HG03354 (cell line): ENCODE data around the gene OPRD1.
"Not testable (repeated sequence)": the region's sequence is repeated elsewhere in the genome, so short reads cannot be mapped to it uniquely, and the experiment has no call there.

Experiments used
- ATAC-seq: cut with Tn5 transposase; IDR thresholded peaks from one replicate; pipeline ENCODE4 v1.9.1; 2021; ENCODE audit warnings: mild to moderate bottlenecking; ENCODE audit not compliant: unreplicated experiment, poor library complexity, severe bottlenecking

Gene OPRD1

DNA sequence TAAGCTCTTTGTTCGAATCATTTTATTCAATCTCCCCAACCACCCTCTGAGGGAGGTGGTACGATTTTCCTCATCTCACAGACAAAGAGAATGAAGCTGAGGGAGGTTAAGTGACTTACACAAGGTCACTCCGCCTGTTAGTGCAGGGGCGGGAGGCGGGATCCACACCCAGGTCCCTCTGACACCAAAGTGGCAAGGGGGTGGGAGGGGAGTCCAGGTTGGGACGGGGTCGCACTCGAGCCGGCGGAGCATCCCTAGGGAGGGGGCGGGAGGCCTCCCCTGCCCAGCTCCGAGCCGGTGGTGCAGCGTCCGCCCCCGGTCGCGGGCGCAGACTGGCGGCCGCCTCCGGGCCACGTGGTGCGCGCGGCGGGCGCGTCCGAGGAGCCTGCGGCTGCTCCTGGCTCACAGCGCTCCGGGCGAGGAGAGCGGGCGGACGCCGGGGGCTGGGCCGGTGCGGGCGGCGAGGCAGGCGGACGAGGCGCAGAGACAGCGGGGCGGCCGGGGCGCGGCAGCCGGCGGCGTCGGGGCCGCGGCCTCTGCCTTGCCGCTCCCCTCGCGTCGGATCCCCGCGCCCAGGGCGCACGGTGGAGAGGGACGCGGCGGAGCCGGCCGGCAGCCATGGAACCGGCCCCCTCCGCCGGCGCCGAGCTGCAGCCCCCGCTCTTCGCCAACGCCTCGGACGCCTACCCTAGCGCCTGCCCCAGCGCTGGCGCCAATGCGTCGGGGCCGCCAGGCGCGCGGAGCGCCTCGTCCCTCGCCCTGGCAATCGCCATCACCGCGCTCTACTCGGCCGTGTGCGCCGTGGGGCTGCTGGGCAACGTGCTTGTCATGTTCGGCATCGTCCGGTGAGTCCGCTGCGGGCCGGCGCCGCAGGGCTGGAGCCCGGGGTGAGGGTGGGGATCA lies at the start of gene OPRD1:
OPRD1 (plus strand) TSS at position 405 of the 903 bp plus-strand sequence; CDS start at position 619, 214 bp downstream.
- no peak for ATAC-seq

DNA sequence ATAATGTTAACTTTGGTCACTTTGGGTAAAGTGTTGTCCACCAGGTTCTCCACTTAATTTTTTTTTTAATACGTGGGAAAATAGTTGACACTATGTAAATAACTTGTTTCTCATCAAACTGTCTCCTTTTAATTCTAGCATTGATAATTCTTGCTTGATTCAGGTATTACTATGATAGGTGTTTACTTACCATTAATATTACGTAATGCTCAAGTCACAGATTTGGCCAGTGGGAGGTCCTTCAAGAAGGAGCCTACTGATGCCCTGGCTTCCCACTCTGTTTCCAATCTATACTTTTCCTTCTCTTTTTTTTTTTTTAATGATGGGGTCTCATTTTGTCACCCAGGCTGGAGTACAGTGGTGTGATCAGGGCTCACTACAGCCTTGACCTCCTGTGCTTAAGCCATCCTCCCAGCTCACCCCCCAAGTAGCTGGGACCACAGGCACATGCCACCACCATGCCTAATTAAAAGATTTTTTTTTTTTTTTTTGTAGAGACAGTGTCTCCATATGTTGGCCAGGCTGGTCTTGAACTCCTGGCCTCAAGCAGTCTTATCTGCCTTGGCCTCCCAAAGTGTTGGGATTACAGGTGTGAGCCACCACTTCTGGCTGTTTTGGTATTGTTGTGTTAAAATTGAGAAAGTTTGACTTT lies 45.3 kb upstream of the OPRD1 start:
- no peak for ATAC-seq

DNA sequence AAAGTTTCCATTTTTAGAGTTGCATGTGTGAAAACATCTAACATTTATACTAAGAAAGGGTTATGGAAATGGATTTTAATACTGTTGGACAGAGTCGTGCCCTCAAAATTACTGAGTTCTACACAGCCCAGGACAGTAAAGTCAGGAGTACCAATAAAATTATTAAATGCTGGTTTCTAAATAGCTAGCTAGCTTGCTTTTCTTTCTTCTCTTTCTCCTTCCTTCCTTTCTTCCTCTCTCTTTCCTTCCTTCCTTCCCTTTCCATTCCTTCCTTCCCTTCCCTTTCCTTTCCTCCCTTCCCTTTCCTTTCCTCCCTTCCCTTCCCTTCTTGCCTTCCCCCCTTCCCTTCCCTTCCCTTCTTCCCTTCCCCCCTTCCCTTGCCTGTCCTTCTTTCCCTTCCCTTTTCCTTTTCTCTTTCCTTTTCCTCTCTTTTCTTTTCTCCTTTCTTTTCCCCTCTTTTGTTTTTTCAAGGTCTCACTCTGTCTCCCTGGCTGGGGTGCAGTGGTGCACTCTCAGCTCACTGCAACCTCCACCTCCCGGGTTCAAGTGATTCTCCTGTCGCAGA lies 41.3 kb upstream of the OPRD1 start:
- ATAC-seq: no peak

DNA sequence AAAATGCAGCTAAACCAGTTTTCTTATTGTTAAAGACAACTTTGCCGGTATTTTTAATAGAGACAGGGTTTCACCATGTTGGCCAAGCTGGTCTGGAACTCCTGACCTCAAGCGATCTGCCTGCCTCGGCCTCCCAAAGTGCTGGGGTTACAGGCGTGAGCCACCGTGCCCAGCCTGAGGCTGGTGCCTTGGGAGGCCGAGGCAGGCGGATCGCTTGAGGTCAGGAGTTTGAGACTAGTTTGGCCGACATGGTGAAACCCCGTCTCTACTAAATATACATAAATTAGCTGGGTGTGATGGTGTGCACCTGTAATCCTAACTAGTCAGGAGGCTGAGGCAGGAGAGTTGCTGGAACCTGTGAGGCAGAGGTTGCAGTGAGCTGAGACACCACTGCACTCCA lies 40.0 kb upstream of the OPRD1 start:
- not testable (repeated sequence) for ATAC-seq

DNA sequence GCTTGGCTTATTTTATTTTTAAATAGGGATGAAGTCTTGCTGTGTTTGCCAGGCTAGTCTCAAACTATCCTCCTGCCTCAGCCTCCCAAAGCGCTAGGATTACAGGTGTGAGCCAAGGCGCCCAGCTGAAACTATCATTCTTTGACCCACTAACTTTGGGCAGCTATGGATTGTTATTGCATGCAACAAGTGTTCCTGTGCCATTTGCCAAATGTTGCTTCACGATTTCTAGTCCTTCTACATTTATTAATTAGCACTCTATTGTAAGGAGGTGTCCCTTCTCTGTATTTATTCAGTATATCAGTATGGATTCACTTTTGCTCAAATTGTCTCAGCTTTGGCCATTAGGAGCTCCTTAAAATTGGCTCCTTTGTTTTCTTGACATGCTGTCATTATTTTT lies 38.9 kb upstream of the OPRD1 start:
- ATAC-seq: no peak

DNA sequence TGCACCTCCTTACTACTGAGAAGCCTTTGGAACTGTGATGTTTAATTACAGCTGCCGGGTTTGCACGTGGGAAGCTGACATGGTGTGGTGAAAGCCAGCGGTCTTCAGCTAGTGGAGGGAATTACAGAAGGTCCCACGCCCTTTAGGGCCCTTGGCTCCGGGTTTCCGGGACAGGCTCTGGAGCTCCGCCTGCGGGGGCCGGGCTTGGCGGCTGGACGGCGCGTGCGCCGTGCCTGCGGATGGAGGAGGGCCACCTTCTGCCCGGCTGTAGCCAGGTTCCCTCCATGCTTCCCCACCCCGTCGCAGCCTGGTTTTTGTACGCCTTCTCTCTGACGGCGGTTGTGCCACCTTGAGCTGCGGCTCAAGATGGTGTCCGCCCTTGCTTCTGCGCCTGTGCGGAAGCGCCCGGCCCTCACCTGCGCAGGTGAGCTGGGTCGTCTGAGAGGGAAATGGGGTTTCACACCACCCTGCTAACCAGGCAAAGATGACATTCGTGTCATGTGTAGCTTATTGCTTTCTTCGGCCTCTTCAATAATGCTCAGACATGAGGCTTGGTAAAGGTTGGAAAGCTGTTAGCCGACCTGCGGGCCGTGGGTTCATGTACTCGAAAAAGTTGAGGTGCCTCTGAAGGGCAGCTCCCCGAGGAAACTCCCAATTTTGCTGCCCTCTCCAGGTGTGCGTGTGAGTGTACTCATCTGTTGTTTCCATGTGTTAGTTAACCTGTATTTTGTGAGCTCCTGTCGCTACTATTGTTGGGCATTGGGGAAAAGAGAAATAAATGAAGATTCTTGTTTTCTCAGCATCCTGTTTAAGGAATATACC lies 36.6 kb upstream of the OPRD1 start:
- no peak for ATAC-seq

DNA sequence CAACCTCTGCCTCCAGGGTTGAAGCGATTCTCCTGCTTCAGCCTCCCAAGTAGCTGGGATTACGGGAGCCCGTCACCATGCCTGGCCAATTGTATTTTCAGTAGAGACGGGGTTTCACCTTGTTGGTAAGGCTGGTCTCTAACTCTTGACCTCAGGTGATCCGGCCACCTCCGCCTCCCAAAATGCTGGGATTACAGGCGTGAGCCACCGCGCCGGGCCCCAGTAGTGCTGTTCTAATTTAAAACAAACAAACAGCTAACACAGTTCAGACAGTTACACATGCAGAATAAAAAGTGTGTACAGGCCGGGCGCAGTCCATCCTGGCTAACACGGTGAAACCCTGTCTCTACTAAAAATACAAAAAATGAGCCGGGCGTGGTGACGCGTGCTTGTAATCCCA lies 35.6 kb upstream of the OPRD1 start:
- ATAC-seq: no peak

DNA sequence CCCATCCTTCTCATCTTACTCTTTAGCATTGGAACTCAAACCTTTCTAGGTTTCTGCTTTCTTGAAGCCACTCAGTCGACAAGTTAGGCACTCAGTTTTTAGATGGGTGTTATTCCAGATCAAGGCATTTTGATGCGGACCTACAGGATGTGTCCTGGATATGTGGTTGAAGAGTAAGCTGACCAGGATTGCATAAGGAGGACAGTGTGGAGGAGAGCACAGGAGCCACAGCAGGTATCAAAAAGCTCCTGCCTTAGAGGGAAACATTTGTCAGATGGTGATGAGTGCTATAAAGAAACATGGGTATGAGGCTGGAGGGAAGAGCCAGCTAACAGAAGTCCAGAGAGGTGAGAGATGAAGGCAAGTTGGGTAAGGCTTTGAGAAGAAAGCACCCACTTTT lies 33.9 kb upstream of the OPRD1 start:
- ATAC-seq: no peak

DNA sequence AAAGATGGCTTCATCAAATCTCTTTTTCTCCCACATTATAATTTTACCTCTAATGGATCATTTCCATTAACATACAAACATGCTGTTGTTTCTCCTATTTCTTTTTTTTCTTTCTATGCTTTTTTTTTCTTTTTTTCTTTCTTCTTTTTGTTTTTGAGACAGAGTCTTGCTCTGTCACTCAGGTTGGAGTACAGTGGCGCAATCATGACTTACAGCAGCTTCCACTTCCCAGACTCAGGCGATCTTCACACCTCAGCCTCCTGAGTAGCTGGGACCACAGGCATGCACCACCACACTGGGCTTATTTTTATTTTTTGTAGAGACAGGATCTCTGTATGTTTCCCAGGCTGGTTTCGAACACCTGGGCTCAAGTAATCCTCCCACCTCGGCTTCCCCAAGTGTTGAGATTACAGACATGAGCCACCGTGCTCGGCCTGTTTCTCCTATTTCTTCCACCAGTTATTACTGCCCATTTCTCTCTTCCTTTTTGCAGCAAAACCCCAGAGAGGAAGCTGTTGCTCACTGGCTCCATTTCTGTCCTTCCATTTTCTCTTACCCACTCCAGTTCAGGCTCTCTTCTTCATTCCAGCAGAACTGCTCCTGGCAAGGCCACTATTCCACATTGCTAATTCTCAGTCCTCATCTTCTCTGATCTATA lies 32.1 kb upstream of the OPRD1 start:
- ATAC-seq: no peak

DNA sequence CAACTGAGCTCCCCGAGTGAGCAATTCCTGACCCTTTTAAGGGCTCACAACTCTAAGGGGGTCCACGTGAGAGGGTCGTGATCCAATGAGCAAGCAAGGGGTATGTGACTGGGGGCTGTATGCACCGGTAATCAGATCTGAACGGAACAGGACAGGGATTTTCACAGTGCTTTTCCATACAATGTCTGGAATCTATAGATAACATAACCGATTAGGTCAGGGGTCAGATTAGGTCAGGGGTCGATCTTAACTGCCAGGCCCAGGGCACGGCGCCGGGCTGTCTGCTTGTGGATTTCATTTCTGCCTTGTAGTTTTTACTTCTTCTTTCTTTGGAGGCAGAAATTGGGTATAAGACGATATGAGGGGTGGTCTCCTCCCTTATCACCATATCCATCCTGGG lies 30.7 kb upstream of the OPRD1 start:
- no peak for ATAC-seq

DNA sequence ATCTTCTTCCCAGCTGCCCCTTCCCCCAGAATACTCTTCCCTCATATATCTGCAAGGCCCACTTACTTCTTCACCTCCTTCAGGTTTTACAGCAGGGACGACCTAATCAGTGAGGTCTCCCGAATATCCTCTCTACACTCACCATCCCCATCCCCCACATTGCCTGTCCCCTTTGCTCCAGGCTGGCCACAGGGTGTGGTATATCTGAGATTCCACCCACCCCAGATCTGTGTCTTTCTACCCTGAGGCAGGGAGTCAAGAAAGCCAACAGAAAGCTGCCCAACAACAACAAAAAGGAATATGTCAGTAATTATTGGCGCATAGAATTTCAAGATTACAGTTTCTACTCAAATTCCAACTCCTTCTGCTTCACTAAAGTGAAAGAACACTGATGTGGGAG lies 30.0 kb upstream of the OPRD1 start:
- no peak for ATAC-seq

DNA sequence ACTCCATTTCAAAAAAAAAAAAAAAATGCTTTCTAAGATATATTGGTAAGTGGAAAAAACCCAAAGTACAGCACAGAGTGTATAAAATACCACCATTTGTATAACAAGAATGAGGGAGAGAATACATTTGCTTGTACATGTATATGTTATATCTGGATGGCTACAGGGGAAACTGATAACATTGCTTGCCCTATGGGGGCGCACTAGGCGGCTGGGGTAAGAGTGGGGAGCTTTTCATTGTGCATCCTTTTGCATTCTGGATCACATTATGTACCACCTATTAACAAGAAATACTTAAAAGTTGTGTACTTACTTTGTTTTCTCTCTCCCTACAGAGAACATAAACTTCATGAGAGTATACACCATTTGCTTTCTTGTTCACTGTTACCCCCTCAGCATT lies 28.6 kb upstream of the OPRD1 start:
- ATAC-seq: no peak

DNA sequence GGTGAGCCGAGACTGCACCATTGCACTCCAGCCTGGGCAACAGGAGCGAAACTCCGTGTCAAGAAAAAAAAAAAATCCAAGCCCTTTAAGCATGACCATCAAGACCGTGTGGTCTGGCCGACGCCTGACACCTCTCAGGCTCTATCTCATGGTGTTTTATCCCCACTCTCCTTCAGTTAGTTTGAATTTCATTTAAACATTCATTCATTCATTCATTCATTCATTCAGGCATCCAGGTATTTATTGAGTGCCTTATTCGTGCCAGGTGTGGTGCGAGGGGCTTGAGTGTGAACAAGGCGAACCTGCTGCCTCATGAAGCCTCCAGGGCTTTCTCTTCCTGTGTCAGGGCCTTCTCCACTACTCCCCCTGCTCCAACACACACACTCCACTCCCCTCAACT lies 22.6 kb upstream of the OPRD1 start:
- no peak for ATAC-seq

DNA sequence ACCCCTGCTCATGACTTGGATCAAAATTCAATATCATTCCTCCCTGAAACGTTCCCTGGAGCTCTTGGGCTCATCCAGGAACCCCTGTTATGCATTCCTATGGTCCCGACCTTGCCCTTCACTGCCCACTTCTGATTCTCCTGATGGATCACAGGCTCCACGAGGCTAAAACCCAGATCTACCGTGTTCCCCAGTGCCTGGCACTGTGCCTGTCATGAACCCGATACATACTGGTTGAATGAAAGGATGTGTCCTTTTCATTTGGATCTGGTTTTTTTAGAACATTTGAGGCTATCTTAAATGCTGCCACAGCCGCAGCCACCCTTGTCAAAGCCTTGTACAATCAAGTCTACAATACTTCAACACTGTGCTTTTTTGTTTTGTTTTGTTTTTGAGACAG lies 22.2 kb upstream of the OPRD1 start:
- ATAC-seq: no peak

DNA sequence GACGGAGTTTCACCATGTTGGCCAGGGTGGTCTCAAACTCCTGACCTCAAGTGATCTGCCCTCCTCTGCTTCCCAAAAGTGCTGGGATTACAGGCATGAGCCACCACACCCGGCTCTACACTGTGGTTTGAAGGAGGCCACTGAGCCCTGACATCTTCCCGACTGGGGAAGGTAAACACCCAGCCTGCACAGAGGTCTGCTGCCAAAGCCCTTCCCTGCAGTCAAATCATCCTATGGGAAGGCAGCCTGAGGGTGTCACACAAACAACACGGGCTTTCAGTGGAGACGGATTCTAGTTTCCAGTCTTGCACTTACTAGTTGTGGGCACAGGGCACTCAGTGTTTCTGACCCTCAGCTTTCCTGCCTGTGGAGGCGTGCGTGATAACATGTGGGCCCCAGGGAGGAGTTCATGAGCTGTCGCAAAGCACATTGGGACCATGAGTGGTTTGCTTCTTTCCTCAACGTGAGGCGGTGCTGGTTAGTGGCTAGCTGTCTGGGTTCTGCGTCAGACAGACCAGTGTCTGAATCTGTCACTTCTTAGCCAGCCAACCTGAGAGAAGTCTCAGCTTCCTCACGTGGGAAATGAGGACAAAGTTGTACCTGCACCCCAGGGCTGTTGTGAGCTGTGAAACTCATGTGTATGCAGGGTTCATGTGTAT lies 21.5 kb upstream of the OPRD1 start:
- no peak for ATAC-seq

DNA sequence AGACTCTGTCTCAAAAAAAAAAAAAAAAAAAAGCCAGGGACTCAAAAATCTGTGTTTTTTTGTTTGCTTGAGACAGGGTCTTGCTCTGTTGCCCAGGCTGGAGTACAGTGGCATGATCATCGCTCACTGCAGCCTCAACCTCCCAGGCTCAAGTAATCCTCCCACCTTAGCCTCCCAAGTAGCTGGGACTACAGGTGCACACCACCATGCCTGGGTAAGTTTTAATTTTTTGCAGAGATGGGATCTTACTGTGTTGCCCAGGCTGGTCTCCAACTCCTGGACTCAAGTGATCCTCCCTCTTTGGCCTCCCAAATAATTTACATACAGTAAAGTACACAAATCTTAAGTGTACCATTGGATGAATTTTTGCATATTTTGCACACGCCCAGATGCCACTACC lies 20.0 kb upstream of the OPRD1 start:
- not testable (repeated sequence) for ATAC-seq

DNA sequence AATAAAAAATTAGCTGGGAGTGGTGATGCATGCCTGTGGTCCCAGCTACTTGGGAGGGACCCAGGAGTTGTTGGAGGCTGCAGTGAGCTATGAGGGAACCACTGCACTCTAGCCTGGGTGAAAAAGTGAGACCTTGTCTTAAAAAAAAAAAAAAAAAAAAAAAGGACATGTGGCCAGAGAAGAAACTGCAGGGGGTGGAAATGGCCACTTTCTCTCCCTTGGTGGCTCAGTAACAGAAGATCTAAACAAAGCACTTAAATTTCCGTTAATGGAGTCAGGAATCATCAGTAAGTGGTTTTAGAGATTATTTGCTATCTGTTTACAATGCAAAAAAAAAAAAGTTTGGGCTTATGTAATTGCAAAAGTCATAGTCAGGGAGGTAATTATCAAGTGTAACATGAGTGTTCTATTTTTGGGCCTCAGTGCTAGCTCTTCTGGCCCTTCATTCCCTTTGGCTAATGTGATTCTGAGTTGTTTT lies 19.3 kb upstream of the OPRD1 start:
- ATAC-seq: no peak

DNA sequence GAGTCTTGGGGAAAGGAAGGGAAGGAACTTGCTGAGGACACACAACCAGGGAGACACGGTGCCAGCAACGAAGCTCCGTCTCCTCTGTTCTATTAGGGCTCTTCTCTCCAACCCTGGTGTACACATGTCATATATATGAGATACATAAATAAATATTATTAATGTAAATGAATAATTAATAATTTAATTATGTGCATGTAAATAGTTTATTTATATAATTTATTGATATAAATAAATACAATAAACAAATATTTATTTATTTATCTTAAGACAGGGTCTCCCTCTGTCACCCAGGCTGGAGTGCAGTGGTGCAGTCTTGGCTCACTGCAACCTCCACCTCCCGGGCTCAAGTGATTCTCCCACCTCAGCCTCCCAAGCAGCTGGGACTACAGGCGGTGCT lies 17.4 kb upstream of the OPRD1 start:
- not testable (repeated sequence) for ATAC-seq
